ENCODE data around the gene STK11.
"Not testable (repeated sequence)": the region's sequence is repeated elsewhere in the genome, so short reads cannot be mapped to it uniquely, and the experiment has no call there.

STK11 gene

DNA sequence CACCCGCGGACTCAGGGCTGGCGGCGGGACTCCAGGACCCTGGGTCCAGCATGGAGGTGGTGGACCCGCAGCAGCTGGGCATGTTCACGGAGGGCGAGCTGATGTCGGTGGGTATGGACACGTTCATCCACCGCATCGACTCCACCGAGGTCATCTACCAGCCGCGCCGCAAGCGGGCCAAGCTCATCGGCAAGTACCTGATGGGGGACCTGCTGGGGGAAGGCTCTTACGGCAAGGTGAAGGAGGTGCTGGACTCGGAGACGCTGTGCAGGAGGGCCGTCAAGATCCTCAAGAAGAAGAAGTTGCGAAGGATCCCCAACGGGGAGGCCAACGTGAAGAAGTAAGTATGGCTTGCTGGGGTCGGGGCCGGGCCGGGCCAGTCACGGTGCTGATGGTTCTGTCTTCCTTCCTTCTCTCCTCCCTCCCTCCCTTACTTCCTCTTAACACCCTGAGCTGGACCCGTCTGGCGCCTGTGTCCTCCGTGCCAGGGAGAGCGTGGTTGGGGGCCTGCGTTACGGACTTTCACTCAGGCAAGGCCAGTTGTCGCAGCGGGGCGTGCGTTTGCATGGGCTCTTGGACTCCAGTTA lies 1.4 kb downstream of the STK11 start:
- no peak overlapping the region for H3K27ac ChIP-seq (ENCODE audit: low read depth, low read length)
- no CpG with 5 or more reads among the region's 38 CpGs for WGBS (ENCODE audit: extremely low coverage, insufficient coverage, low lambda C conversion rate)

DNA sequence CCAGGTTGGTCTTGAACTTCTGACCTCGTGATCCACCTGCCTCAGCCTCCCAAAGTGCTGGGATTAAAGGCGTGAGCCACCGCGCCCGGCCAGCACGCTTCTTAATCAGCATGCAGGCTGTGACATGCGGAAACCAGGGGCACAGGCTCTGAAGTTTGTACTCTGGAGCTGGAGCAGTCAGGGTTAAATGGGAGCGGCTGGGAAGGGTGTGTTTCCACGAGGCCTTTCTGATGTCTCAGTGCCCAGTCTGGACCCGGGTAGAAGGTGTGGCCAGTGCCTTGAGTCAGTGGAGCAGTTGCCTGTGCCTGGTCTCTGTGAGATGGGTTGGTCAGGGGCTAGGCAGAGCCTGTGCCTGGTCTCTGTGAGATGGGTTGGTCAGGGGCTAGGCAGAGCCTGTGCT lies 3.3 kb downstream of the STK11 start:
- H3K4me3 ChIP-seq (ENCODE audit: low read length); H2AK5ac ChIP-seq (ENCODE audit: low read length); H3K27ac ChIP-seq (ENCODE audit: low read depth, low read length); H2BK15ac ChIP-seq (replicated peaks; ENCODE audit: low read depth); H2BK5ac ChIP-seq (ENCODE audit: low read length); H3K4ac ChIP-seq (ENCODE audit: low read depth, low read length); DNase-seq; H3K4me2 ChIP-seq (ENCODE audit: low read length); H4K8ac ChIP-seq (ENCODE audit: low read depth, low read length); H3K27me3 ChIP-seq (ENCODE audit: insufficient read depth, low read length, poor library complexity); H3K23ac ChIP-seq (ENCODE audit: low read length); H4K5ac ChIP-seq (ENCODE audit: low read length); H3K36me3 ChIP-seq (ENCODE audit: control insufficient read depth, insufficient read depth, low read length); H3K18ac ChIP-seq (ENCODE audit: low read length); H2BK120ac ChIP-seq (ENCODE audit: low read depth, low read length); H3K56ac ChIP-seq (ENCODE audit: low read length); H3K4me1 ChIP-seq (ENCODE audit: control insufficient read depth, low read depth, low read length); H3K9ac ChIP-seq (ENCODE audit: low read length): not testable (repeated sequence)
- H3K79me2 ChIP-seq (ENCODE audit: control insufficient read depth, insufficient read depth, low read length): peaks cover 62% of the 10 kb centered on the region
- peaks cover 12% of the 10 kb centered on the region for H3K79me1 ChIP-seq (ENCODE audit: low read length)
- WGBS (ENCODE audit: extremely low coverage, insufficient coverage, low lambda C conversion rate): no CpG with 5 or more reads among the region's 10 CpGs

More for the DNA sequence above, 1.4 kb downstream of the STK11 start:
- Histone ChIP-seq H3K79me2 (ENCODE audit: control insufficient read depth, insufficient read depth, low read length) (peaks cover 47% of the 10 kb centered on the region), H2BK5ac (ENCODE audit: low read length) (no peak overlapping the region), H3K9ac (ENCODE audit: low read length) (peak overlapping the region; percentile 87), H3K27me3 (ENCODE audit: insufficient read depth, low read length, poor library complexity) (no peaks in the 10 kb centered on the region), H3K56ac (ENCODE audit: low read length) (peak overlapping the region; percentile 90), H2AK5ac (ENCODE audit: low read length) (no peak overlapping the region), H2BK120ac (ENCODE audit: low read depth, low read length) (no peak overlapping the region), H3K36me3 (ENCODE audit: control insufficient read depth, insufficient read depth, low read length) (peaks cover 2% of the 10 kb centered on the region), H3K4me3 (ENCODE audit: low read length) (peak overlapping the region; percentile 65), H4K5ac (ENCODE audit: low read length) (no peak overlapping the region), H3K4me1 (ENCODE audit: control insufficient read depth, low read depth, low read length) (no peaks in the 10 kb centered on the region), H3K4me2 (ENCODE audit: low read length) (peak overlapping the region; percentile 90), H2BK15ac (replicated peaks; ENCODE audit: low read depth) (no peak overlapping the region), H3K4ac (ENCODE audit: low read depth, low read length) (no peak overlapping the region), H3K23ac (ENCODE audit: low read length) (peak overlapping the region; percentile 55), H4K8ac (ENCODE audit: low read depth, low read length) (no peak overlapping the region), H3K79me1 (ENCODE audit: low read length) (peaks cover 6% of the 10 kb centered on the region), H3K18ac (ENCODE audit: low read length) (no peak overlapping the region)
- peak; percentile 43 for DNase-seq

DNA sequence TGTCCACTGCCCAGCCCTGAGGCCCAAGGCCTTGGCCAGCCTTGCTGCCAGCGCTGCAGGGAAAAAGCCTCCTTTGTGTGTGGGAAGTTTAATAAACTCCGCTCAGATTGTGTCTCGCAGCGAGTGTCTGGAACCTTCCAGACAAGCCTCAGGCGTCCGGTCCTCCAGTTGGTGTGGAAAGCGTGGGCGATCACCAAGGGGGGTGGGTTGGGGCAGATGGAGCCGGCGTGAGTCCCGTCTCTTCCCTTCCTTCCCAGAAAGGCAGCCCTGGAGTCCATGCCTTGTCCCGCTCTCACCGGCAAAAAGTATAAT lies 4.6 kb downstream of the STK11 start:
- H3K4me1 ChIP-seq (ENCODE audit: control insufficient read depth, low read depth, low read length): no peaks in the 10 kb centered on the region
- no peak overlapping the region for H2BK15ac ChIP-seq (replicated peaks; ENCODE audit: low read depth)
- H3K4ac ChIP-seq (ENCODE audit: low read depth, low read length): no peak overlapping the region
- H3K9ac ChIP-seq (ENCODE audit: low read length): no peak overlapping the region
- no peak overlapping the region for H3K4me2 ChIP-seq (ENCODE audit: low read length)
- H3K27ac ChIP-seq (ENCODE audit: low read depth, low read length): no peak overlapping the region
- H3K79me2 ChIP-seq (ENCODE audit: control insufficient read depth, insufficient read depth, low read length): peaks cover 75% of the 10 kb centered on the region
- H3K27me3 ChIP-seq (ENCODE audit: insufficient read depth, low read length, poor library complexity): no peaks in the 10 kb centered on the region
- H3K36me3 ChIP-seq (ENCODE audit: control insufficient read depth, insufficient read depth, low read length): peaks cover 2% of the 10 kb centered on the region
- H3K23ac ChIP-seq (ENCODE audit: low read length): peak overlapping the region; percentile 89
- peaks cover 17% of the 10 kb centered on the region for H3K79me1 ChIP-seq (ENCODE audit: low read length)
- H3K18ac ChIP-seq (ENCODE audit: low read length): no peak overlapping the region
- DNase-seq: no peak
- peak overlapping the region; percentile 25 for H3K56ac ChIP-seq (ENCODE audit: low read length)
- H2BK5ac ChIP-seq (ENCODE audit: low read length): no peak overlapping the region
- no peak overlapping the region for H2AK5ac ChIP-seq (ENCODE audit: low read length)
- WGBS (ENCODE audit: extremely low coverage, insufficient coverage, low lambda C conversion rate): no CpG with 5 or more reads among the region's 13 CpGs
- H2BK120ac ChIP-seq (ENCODE audit: low read depth, low read length): no peak overlapping the region
- H4K5ac ChIP-seq (ENCODE audit: low read length): no peak overlapping the region
- no peak overlapping the region for H4K8ac ChIP-seq (ENCODE audit: low read depth, low read length)
- no peak overlapping the region for H3K4me3 ChIP-seq (ENCODE audit: low read length)

DNA sequence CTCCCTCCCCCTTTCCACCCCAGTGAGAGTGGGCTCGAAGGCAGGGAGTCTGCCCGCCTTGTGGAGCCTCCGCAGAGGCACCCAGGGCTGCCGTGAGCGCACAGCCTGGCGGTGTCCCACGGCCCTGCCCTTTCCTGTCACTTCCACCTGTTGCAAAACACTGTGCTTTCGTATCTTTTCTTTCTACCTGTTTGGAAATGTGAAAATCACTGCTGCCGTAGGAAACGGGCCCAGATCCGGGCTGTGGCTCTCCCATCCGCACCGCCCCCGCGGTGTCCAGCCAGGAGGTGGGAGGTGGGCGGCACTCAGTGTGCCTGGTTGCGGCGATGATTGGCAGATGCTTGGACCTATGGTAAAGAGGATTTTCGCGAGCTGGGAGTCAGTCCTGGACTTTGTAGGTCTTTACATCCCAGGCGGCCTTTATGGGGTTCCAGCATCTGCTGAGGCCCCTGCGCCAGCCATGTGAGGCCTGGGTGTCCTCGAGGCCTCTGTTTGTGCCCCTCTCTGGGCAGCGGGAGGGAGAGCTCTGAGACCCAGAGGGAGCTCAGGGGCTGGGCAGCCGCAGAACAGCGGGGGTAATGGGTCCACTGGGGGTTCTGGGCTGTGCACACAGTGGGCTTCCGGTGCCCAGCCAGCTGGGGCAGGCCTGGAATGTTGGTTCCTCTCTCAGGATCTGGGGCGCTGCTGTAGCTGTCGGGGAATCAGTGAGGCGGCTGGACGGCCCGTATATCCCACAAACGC lies 6.1 kb downstream of the STK11 start:
- H2BK120ac ChIP-seq (ENCODE audit: low read depth, low read length): no peak overlapping the region
- H3K79me1 ChIP-seq (ENCODE audit: low read length): peaks cover 22% of the 10 kb centered on the region
- H3K18ac ChIP-seq (ENCODE audit: low read length): no peak overlapping the region
- no peak overlapping the region for H3K27ac ChIP-seq (ENCODE audit: low read depth, low read length)
- H3K27me3 ChIP-seq (ENCODE audit: insufficient read depth, low read length, poor library complexity): no peaks in the 10 kb centered on the region
- no peak overlapping the region for H2BK15ac ChIP-seq (replicated peaks; ENCODE audit: low read depth)
- no peak overlapping the region for H4K5ac ChIP-seq (ENCODE audit: low read length)
- H3K4me3 ChIP-seq (ENCODE audit: low read length): no peak overlapping the region
- H3K36me3 ChIP-seq (ENCODE audit: control insufficient read depth, insufficient read depth, low read length): peaks cover 2% of the 10 kb centered on the region
- H2BK5ac ChIP-seq (ENCODE audit: low read length): no peak overlapping the region
- H3K9ac ChIP-seq (ENCODE audit: low read length): no peak overlapping the region
- no peak overlapping the region for H3K4ac ChIP-seq (ENCODE audit: low read depth, low read length)
- H3K56ac ChIP-seq (ENCODE audit: low read length): peak overlapping the region; percentile 15
- H3K4me2 ChIP-seq (ENCODE audit: low read length): no peak overlapping the region
- peak; percentile 76 for DNase-seq
- no peaks in the 10 kb centered on the region for H3K4me1 ChIP-seq (ENCODE audit: control insufficient read depth, low read depth, low read length)
- H2AK5ac ChIP-seq (ENCODE audit: low read length): no peak overlapping the region
- peaks cover 80% of the 10 kb centered on the region for H3K79me2 ChIP-seq (ENCODE audit: control insufficient read depth, insufficient read depth, low read length)
- no peak overlapping the region for H3K23ac ChIP-seq (ENCODE audit: low read length)
- no CpG with 5 or more reads among the region's 33 CpGs for WGBS (ENCODE audit: extremely low coverage, insufficient coverage, low lambda C conversion rate)
- no peak overlapping the region for H4K8ac ChIP-seq (ENCODE audit: low read depth, low read length)

DNA sequence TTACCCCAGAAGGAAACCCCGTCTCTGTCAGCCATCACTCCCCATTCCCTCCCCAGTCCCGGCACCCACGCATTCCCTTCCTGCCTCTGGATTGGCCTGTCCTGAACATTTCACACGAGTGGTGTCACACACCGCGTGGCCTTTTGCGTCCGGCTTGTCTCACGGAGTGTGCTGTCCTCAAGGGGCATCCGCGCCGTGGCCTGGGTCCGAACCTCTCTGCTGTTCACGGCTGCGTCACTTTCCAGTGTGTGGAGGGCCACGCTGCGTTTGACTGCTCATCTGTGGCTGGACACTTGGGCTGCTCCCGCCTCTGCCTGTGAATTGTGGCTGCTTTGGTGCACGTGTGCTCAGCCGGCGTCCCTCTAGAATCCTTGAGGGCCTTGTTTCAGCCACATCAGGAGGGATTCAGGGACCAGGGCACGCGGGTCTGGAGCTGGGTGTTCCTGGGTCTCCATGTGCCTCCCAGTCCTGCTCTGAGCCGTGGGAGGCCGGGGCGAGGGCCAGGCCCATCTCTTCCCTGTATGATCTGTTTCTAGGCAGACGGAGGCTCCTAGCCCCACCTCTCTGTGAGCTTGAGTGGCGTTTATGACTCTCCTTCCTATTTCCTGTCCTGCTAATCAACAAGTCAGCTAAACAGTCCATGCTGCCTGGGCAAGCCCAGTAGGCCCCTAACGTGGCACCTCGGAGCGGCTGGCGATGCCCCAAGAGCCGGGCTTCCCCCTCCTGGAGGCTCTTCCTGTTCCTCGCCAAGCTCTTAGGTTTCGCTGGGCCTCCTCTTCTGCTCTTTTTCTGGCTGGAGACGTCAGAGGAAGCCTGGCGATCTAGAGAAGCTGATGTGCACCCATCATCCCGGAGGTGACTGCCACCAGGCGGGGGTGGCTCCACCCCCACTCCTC lies 8.1 kb downstream of the STK11 start:
- no peak overlapping the region for H3K18ac ChIP-seq (ENCODE audit: low read length)
- peaks cover 75% of the 10 kb centered on the region for H3K79me2 ChIP-seq (ENCODE audit: control insufficient read depth, insufficient read depth, low read length)
- H3K4ac ChIP-seq (ENCODE audit: low read depth, low read length): no peak overlapping the region
- H3K56ac ChIP-seq (ENCODE audit: low read length): peak overlapping the region; percentile 30
- no peak overlapping the region for H4K5ac ChIP-seq (ENCODE audit: low read length)
- H2BK120ac ChIP-seq (ENCODE audit: low read depth, low read length): no peak overlapping the region
- no peaks in the 10 kb centered on the region for H3K27me3 ChIP-seq (ENCODE audit: insufficient read depth, low read length, poor library complexity)
- H4K8ac ChIP-seq (ENCODE audit: low read depth, low read length): no peak overlapping the region
- H3K79me1 ChIP-seq (ENCODE audit: low read length): peaks cover 29% of the 10 kb centered on the region
- no peak overlapping the region for H2AK5ac ChIP-seq (ENCODE audit: low read length)
- H2BK5ac ChIP-seq (ENCODE audit: low read length): no peak overlapping the region
- H3K4me2 ChIP-seq (ENCODE audit: low read length): no peak overlapping the region
- no peak overlapping the region for H2BK15ac ChIP-seq (replicated peaks; ENCODE audit: low read depth)
- no peaks in the 10 kb centered on the region for H3K4me1 ChIP-seq (ENCODE audit: control insufficient read depth, low read depth, low read length)
- H3K9ac ChIP-seq (ENCODE audit: low read length): peak overlapping the region; percentile 4
- H3K23ac ChIP-seq (ENCODE audit: low read length): peak overlapping the region; percentile 80
- no peak overlapping the region for H3K4me3 ChIP-seq (ENCODE audit: low read length)
- WGBS (ENCODE audit: extremely low coverage, insufficient coverage, low lambda C conversion rate): no CpG with 5 or more reads among the region's 39 CpGs
- H3K27ac ChIP-seq (ENCODE audit: low read depth, low read length): no peak overlapping the region
- DNase-seq: no peak
- peaks cover 2% of the 10 kb centered on the region for H3K36me3 ChIP-seq (ENCODE audit: control insufficient read depth, insufficient read depth, low read length)

Measured in mesendoderm (in vitro differentiated cells).